ENCODE results near the gene NFE2L2. TPM values are rescaled to one million over a fixed set of nuclear protein-coding genes. Genes with fewer than 3 reads are reported as not detected.
"Not testable (repeated sequence)": the region's sequence is repeated elsewhere in the genome, so short reads cannot be mapped to it uniquely, and the experiment has no call there.

The NFE2L2 gene
- total and polyA plus RNA-seq, 2 donors (not counting 3 experiments of a cell fraction or from before 2014, with no cell fraction given), result 57.1 to 66.2 TPM

- no peaks in the 10 kb centered on the region for H3K36me3 ChIP-seq (ENCODE audit: control insufficient read depth in 2 of 2, extremely low read depth in 1 of 2, insufficient read depth in 2 of 2, low read length in 2 of 2)
- TF ChIP-seq POLR2AphosphoS5 (IDR thresholded peaks at IDR 0.05; ENCODE audit: insufficient read depth, low read depth, low read length) (no peak), FOS (IDR thresholded peaks at IDR 0.05; ENCODE audit: borderline replicate concordance, insufficient read depth, low read length) (no peak), MAX (IDR thresholded peaks at IDR 0.05; ENCODE audit: insufficient read depth, insufficient read length) (no peak), GATA2 (IDR thresholded peaks at IDR 0.05; ENCODE audit: insufficient read depth, insufficient read length, low read depth, low read length) (no peak)
- H3K9me1 ChIP-seq (replicated peaks; ENCODE audit: control insufficient read depth, extremely low read depth, insufficient read depth, low read length), result no peaks in the 10 kb centered on the region
- no peak overlapping the region for H3K4me3 ChIP-seq (replicated peaks in 1 of 3; ENCODE audit: insufficient read depth in 1 of 3, low read depth in 1 of 3, low read length in 3 of 3)
- dilution Hi-C loops (cut with MboI; ENCODE audit: extremely low pct_ligation_motif_present, low sequenced_read_pairs) (no loop called here), intact Hi-C loops (cut with micrococcal nuclease) (no loop called here)
- H3K27me3 ChIP-seq (ENCODE audit: control insufficient read depth in 2 of 2, insufficient read depth in 2 of 2, low read length in 2 of 2), result no peaks in the 10 kb centered on the region
- H3K4me2 ChIP-seq (ENCODE audit: insufficient read depth, low read length), result no peak overlapping the region
- H3K27ac ChIP-seq (ENCODE audit: insufficient read depth, low read depth, low read length), result no peak overlapping the region
- no peaks in the 10 kb centered on the region for H4K20me1 ChIP-seq (replicated peaks; ENCODE audit: control insufficient read depth, extremely low read depth, insufficient read depth, low read length)
- no peak for FAIRE-seq
- peaks cover 47% of the 10 kb centered on the region for H3K4me1 ChIP-seq (ENCODE audit: control insufficient read depth, extremely low read depth, insufficient read depth, low read length)
- POLR2A ChIA-PET, result no interaction called here
- H3K79me2 ChIP-seq (ENCODE audit: control insufficient read depth, insufficient read depth, low read length), result peaks cover 96% of the 10 kb centered on the region
- BruUV-seq (replicated peaks), result no TSS peak
- H3K9me3 ChIP-seq (replicated peaks; ENCODE audit: control insufficient read depth, insufficient read depth, low read length), result no peaks in the 10 kb centered on the region
- CTCF ChIA-PET, result interaction anchor here (1.1 kb wide), 1 partner anchor 14 kb away, joined by 3 read pairs; no protein-coding TSS in a partner anchor
- no peak overlapping the region for H2AFZ ChIP-seq (ENCODE audit: low read depth, low read length)
- no peak overlapping the region for H3K9ac ChIP-seq (replicated peaks; ENCODE audit: extremely low read depth, insufficient read depth, low read length)
- no peak for DNase-seq (ENCODE audit: low read depth, low spot score)
Measured at GRCh38 chr2:177247693-177248262, 16.7 kb downstream of the NFE2L2 start.

- H4K20me1 ChIP-seq (replicated peaks; ENCODE audit: control insufficient read depth, extremely low read depth, insufficient read depth, low read length); H3K9me1 ChIP-seq (replicated peaks; ENCODE audit: control insufficient read depth, extremely low read depth, insufficient read depth, low read length); H3K27ac ChIP-seq (ENCODE audit: insufficient read depth, low read depth, low read length); dilution Hi-C loops (cut with MboI; ENCODE audit: extremely low pct_ligation_motif_present, low sequenced_read_pairs); H3K36me3 ChIP-seq (ENCODE audit: control insufficient read depth in 2 of 2, extremely low read depth in 1 of 2, insufficient read depth in 2 of 2, low read length in 2 of 2); H3K27me3 ChIP-seq (ENCODE audit: control insufficient read depth in 2 of 2, insufficient read depth in 2 of 2, low read length in 2 of 2); BruUV-seq (replicated peaks); DNase-seq (ENCODE audit: low read depth, low spot score); FAIRE-seq; H3K9ac ChIP-seq (replicated peaks; ENCODE audit: extremely low read depth, insufficient read depth, low read length); H3K9me3 ChIP-seq (replicated peaks; ENCODE audit: control insufficient read depth, insufficient read depth, low read length); H3K4me2 ChIP-seq (ENCODE audit: insufficient read depth, low read length); H2AFZ ChIP-seq (ENCODE audit: low read depth, low read length); intact Hi-C loops (cut with micrococcal nuclease); H3K4me3 ChIP-seq (replicated peaks in 1 of 3; ENCODE audit: insufficient read depth in 1 of 3, low read depth in 1 of 3, low read length in 3 of 3): not testable (repeated sequence)
- CTCF ChIA-PET, result interaction anchor here (1.0 to 2.6 kb wide), 4 partner anchors 8 to 82 kb away, joined by 3 to 20 read pairs (median 8); partner anchors contain the start of gene NFE2L2
- POLR2A ChIA-PET, result interaction anchor here (0.6 to 1.1 kb wide), 2 partner anchors 17 to 505 kb away, joined by 3 to 5 read pairs; no protein-coding TSS in a partner anchor
- peaks cover 49% of the 10 kb centered on the region for H3K4me1 ChIP-seq (ENCODE audit: control insufficient read depth, extremely low read depth, insufficient read depth, low read length)
- peaks cover 93% of the 10 kb centered on the region for H3K79me2 ChIP-seq (ENCODE audit: control insufficient read depth, insufficient read depth, low read length)
Measured at GRCh38 chr2:177246523-177247030, 17.9 kb downstream of the NFE2L2 start.
